NCI-H774 (cell line): ENCODE results near the gene NLGN1.
A peak's percentile ranks its signal among the peaks of the same experiment; 100 is the strongest.
"Not testable (repeated sequence)": the region's sequence is repeated elsewhere in the genome, so short reads cannot be mapped to it uniquely, and the experiment has no call there.

Experiments
- DNase-seq: peaks from one replicate; lab custom pipeline; 2025; lab: John Stamatoyannopoulos, UW

Gene NLGN1

GRCh38 chr3:174219738-174220137 is 822.2 kb downstream of the NLGN1 start:
- DNase-seq, result no peak

GRCh38 chr3:174220775-174221554 is 823.4 kb downstream of the NLGN1 start:
- DNase-seq, result no peak

DNA sequence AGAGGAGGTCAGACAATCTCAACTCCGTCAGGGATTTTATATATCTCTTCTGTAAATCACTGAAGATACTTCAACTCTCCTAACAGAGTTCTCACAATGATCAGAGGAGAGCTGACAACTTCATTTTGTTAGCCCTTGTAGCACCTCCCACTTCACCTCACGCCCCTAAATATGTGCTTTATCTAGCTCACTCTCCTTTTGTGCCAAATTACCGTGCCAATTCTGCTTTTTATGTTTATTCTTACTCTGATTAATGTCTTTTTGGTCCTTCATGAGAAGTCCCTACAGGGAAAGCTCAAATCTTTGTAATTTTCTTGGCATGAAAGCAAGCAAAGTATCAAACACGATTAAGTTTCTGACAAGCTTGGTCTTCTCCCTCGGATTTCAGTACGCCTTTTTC is 825.5 kb downstream of the NLGN1 start:
- no peak for DNase-seq

- no peak for DNase-seq
These were observed 826.1 kb downstream of the NLGN1 start for GRCh38 chr3:174223626-174224025.

DNA sequence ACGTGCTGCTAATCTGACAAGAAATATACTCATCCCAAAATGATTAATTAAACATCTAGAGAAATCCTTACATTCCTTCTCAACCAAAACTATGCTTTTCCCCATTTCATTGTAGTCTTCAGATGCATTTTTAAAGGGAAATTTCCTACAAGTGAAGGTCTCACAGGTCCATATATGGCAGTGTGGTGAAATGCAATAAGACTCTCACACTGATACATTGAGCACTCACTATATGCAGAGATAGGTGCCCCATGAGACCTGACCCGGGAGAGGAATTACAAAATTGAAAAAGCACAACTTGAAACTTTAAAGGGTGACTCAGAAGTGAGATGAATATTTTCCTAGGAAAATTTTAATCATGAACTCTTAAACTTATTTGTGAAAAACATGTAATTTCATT is 832.4 kb downstream of the NLGN1 start:
- no peak for DNase-seq

DNA sequence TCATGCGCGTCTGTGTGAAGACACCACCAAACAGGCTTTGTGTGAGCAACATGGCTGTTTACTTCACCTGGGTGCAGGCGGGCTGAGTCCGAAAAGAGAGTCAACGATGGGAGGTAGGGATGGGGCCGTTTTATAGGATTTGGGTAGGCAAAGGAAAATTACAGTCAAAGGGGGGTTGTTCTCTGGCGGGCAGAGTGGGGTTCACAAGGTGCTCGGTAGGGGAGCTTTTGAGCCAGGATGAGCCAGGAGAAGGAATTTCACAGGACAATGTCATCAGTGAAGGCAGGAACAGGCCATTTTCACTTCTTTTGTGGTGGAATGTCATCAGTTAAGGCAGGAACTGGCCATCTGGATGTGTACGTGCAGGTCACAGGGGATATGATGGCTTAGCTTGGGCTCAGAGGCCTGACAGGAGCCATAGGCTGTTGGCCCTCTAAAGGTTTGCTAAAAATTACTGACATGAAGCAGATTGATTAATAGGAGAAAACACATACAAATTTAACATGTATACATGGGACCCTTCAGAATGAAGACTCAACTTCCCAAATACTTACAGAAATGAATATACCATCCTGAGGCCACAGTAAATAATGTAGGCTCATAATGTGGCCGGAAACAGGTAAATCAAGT is 834.6 kb downstream of the NLGN1 start:
- DNase-seq, result not testable (repeated sequence)

GRCh38 chr3:174232658-174233429 is 835.3 kb downstream of the NLGN1 start:
- DNase-seq, result no peak

DNA sequence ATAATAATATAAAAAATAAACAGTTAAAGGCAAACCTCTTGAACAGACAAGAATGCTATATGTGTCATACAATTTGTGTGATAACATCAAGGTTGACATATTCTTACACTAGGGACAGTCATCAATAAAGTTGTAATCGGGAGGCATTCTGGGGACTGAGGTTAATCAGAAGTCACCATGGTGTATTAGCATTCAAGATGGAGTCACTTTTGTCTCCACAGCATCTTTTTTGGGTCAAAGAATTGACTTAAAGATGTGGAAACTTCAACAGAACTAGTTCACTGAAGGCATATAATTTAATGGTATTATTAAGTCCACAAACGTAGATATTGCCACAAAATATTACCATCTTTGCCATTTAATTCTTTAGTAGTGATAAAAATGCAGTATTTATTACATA is 836.0 kb downstream of the NLGN1 start:
- DNase-seq, result no peak

GRCh38 chr3:174242311-174243041 is 844.9 kb downstream of the NLGN1 start:
- DNase-seq, result no peak

DNA sequence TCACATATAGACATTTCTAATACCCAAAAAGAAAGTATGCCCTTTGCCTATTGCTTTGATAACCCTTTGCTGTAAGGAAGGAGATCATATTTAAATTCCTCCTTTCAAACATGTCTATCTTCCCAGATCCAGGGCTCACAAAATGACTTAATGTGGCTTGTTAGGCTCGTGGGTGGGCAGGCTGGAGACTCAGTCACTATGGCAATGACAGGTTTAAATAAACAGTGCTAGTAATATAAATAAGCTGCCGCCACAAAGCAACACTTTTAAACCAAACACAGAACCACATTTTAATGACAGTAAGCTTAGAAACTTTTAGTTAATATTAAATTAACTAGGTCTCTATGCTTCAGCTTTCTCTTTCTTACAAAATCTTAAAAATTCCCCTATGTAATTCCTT is 845.6 kb downstream of the NLGN1 start:
- peak; percentile 30 for DNase-seq

GRCh38 chr3:174247687-174248152 is 850.2 kb downstream of the NLGN1 start:
- no peak for DNase-seq

GRCh38 chr3:174251681-174252080 is 854.1 kb downstream of the NLGN1 start:
- DNase-seq, result no peak

GRCh38 chr3:174253196-174253823 is 855.8 kb downstream of the NLGN1 start:
- DNase-seq, result no peak

- DNase-seq, result no peak
These were observed 856.4 kb downstream of the NLGN1 start for GRCh38 chr3:174253940-174254339.

DNA sequence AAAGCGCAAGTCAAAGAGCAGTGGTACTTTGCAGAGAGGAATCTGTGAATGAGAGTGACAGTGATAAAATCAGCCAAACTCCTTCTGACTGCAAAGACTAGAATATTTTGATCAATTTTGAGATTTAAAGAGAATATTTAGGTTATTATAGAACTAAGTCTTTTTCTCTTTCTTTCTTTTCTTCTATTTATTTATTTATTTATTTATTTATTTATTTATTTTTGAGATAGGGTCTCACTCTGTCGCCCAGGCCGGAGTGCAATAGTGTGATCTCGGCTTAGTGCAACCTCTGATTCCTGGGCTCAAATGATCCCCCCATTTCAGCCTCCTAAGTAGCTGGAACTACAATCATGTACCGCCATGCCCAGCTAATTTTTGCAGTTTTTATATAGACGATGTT is 857.9 kb downstream of the NLGN1 start:
- DNase-seq, result no peak

GRCh38 chr3:174266476-174266875 is 868.9 kb downstream of the NLGN1 start:
- DNase-seq, result no peak

DNA sequence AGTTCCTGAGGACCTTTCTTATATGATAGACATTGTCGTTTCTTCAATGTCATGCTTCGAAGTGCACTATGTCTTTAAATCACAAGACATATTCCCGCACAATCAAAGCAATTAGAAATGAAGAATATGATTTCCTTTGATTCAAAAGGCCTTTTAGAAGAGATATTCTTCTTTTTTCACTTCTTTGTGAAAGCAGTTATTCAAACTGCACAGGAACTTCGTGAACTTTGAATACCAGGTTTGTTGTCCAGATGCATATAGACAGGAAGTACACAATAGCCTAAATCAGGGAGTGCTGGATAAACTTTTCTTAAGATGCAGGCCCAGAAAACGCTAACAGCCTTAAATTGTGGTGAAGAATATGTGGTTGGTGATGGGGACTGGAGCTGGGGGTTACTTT is 870.5 kb downstream of the NLGN1 start:
- DNase-seq, result no peak

DNA sequence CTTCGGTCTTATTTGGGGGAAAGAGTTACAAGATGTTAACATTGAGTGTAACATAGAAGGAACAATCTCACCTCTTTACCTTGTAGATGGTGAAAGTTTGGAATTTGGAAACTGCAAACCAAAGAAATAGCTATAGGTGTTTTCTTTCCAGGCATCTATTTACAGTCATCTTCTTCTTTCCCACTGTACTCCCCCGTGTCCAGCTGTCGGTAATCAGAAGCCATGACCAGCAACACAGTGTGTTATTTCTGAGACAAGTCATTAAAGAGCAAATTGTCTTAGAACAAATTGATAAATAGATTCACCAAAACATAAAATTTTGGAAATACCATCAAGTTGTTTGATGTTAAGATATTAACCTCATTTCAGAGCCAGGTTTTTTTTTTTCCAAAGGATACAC is 871.0 kb downstream of the NLGN1 start:
- no peak for DNase-seq

GRCh38 chr3:174270841-174271240 is 873.3 kb downstream of the NLGN1 start:
- DNase-seq, result no peak

GRCh38 chr3:174275336-174275735 is 877.8 kb downstream of the NLGN1 start:
- no peak for DNase-seq

GRCh38 chr3:174276826-174277225 is 879.3 kb downstream of the NLGN1 start:
- no peak for DNase-seq

DNA sequence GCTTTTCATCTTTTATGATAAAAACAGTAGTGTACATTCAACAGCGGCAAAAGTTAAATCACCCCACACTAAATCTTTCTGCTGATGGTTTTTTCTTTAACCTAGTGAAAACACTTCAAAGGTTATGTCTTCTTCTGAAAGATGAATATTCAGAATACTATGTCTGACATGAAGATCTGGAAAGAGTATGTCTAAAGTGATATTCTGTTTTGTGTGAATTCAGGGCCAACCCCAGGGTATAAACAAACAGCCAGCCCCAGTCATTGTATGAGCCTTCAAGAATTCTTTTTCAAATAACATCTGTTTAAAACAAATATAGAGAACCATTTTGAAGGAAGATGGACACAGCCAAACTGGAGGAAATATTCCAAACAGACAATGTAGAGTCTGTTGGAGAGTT is 880.5 kb downstream of the NLGN1 start:
- no peak for DNase-seq
